Measurements from ENCODE around the gene ABCA2. TPM values are rescaled to one million over a fixed set of nuclear protein-coding genes. Genes with fewer than 3 reads are reported as not detected.

The ABCA2 gene
- total RNA-seq, 1 experiment from 2014 or later, result 22.4 TPM

DNA sequence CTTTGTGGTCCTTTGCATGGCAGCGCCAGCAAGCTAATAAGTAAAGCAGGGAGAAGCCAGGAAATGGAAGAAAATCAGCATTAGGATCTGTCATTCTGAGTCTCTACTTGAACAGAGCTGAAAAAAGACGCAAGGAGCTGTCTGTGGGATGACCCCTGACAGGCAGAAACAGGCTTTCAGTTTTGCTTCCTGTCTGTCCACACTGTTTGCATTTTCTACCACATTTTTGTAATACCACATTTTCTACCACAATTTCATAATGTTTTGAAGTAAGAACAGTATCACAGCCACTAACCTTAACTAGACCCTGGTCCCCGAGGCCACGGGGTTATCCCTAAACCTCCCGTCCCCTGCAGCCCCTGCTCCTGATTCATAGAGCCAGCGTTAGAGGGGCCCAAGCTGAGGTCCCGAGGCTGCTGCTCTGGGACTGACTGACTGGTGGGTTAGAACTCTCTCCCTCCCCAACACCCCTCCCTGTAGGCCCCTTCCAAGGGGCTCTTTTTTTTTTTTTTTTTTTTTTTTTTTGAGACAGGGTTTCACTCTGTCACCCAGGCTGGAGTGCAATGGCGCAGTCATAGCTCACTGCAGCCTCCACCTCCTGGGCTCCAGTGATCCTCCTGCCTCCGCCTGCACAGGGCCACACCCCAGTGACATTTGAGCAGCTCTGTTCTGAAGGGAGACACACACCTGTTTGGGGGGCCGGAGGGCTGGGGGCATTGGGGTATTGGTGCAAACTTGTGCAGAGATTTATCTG lies 27.7 kb downstream of the ABCA2 start:
- no peaks in the 10 kb centered on the region for H3K9me3 ChIP-seq (ENCODE audit: control insufficient read depth, low read depth, low read length)
- TF ChIP-seq, protein P1, sequence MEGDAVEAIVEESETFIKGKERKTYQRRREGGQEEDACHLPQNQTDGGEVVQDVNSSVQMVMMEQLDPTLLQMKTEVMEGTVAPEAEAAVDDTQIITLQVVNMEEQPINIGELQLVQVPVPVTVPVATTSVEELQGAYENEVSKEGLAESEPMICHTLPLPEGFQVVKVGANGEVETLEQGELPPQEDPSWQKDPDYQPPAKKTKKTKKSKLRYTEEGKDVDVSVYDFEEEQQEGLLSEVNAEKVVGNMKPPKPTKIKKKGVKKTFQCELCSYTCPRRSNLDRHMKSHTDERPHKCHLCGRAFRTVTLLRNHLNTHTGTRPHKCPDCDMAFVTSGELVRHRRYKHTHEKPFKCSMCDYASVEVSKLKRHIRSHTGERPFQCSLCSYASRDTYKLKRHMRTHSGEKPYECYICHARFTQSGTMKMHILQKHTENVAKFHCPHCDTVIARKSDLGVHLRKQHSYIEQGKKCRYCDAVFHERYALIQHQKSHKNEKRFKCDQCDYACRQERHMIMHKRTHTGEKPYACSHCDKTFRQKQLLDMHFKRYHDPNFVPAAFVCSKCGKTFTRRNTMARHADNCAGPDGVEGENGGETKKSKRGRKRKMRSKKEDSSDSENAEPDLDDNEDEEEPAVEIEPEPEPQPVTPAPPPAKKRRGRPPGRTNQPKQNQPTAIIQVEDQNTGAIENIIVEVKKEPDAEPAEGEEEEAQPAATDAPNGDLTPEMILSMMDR (conservative IDR thresholded peaks at IDR 0.05), result no peak
- no peak overlapping the region for H3K4me2 ChIP-seq (ENCODE audit: insufficient read depth, insufficient read length, low read length)
- no peak overlapping the region for H4K8ac ChIP-seq (replicated peaks; ENCODE audit: insufficient read length, low read depth, low read length)
- H4K5ac ChIP-seq (ENCODE audit: insufficient read length, low read depth, low read length), result no peak overlapping the region
- H2BK15ac ChIP-seq (ENCODE audit: low read depth, low read length), result no peak overlapping the region
- no peak overlapping the region for H2BK20ac ChIP-seq (ENCODE audit: low read depth, low read length, poor library complexity, severe bottlenecking)
- no peak overlapping the region for H2BK5ac ChIP-seq (ENCODE audit: insufficient read length, low read length)
- H2BK120ac ChIP-seq (ENCODE audit: low read depth, low read length, poor library complexity, severe bottlenecking), result no peak overlapping the region
- no peaks in the 10 kb centered on the region for H3K27me3 ChIP-seq (ENCODE audit: insufficient read depth, low read length)
- H3K56ac ChIP-seq (ENCODE audit: insufficient read length, low read depth, low read length), result no peak overlapping the region
- no peak overlapping the region for H3K4me3 Mint-ChIP-seq
- DNase-seq, result no peak
- peaks cover 15% of the 10 kb centered on the region for H3K27me3 Mint-ChIP-seq (ENCODE audit: low read depth)
- H3K4ac ChIP-seq (ENCODE audit: low read depth, low read length), result no peak overlapping the region
- no peak overlapping the region for H3K9ac ChIP-seq (ENCODE audit: extremely low read depth, insufficient read length, low read length)
- H3K4me1 Mint-ChIP-seq, result peaks cover 9 to 12% of the 10 kb centered on the region in 2 experiments
- no peaks in the 10 kb centered on the region for H3K79me1 ChIP-seq (ENCODE audit: insufficient read depth, low read depth, low read length, poor library complexity, severe bottlenecking)
- no peak overlapping the region for H3K27ac ChIP-seq (ENCODE audit: insufficient read length, low read depth, low read length)
- H3T11ph ChIP-seq (ENCODE audit: low read length), result no peak overlapping the region
- H3K23me2 ChIP-seq (ENCODE audit: insufficient read length, low read depth, low read length, poor library complexity, severe bottlenecking), result no peaks in the 10 kb centered on the region
- H2AFZ ChIP-seq (ENCODE audit: low read length), result no peak overlapping the region
- peaks cover 8 to 9% of the 10 kb centered on the region in 2 experiments for H3K9me3 Mint-ChIP-seq
- no peak overlapping the region for H3K23ac ChIP-seq (ENCODE audit: insufficient read length, low read depth, low read length)
- H3K18ac ChIP-seq (ENCODE audit: insufficient read length, low read depth, low read length), result no peak overlapping the region
- H3K36me3 Mint-ChIP-seq (ENCODE audit: insufficient read depth in 1 of 3, low read depth in 3 of 3), result peaks cover 3 to 6% (median 5%) of the 10 kb centered on the region in 3 experiments; a peak in 5 of 7 replicates
- H3K14ac ChIP-seq (ENCODE audit: insufficient read depth, low read length), result no peak overlapping the region
- no CpG with 5 or more reads among the region's 10 CpGs for WGBS (ENCODE audit: extremely low coverage, insufficient read length, low lambda C conversion rate)
- no peaks in the 10 kb centered on the region for H3K79me2 ChIP-seq (ENCODE audit: insufficient read depth, low read length)
- H2AK5ac ChIP-seq (ENCODE audit: insufficient read length, low read length), result no peak overlapping the region
- H4K20me1 ChIP-seq (ENCODE audit: control insufficient read depth, insufficient read depth, insufficient read length), result no peaks in the 10 kb centered on the region
- H3K4me1 ChIP-seq (ENCODE audit: insufficient read depth, low read length), result no peaks in the 10 kb centered on the region
- H2BK12ac ChIP-seq (ENCODE audit: insufficient read length, low read depth, low read length), result no peak overlapping the region
- H4K91ac ChIP-seq (ENCODE audit: insufficient read length, low read depth, low read length), result no peak overlapping the region
- no peak overlapping the region for H3K27ac Mint-ChIP-seq

Data from H9 (cell line).